ENCODE results near the gene FDX2. TPM values are rescaled to one million over a fixed set of nuclear protein-coding genes. Genes with fewer than 3 reads are reported as not detected.

Gene FDX2
- total RNA-seq, 2 donors from 2014 or later = 12.5 to 20.4 TPM

DNA sequence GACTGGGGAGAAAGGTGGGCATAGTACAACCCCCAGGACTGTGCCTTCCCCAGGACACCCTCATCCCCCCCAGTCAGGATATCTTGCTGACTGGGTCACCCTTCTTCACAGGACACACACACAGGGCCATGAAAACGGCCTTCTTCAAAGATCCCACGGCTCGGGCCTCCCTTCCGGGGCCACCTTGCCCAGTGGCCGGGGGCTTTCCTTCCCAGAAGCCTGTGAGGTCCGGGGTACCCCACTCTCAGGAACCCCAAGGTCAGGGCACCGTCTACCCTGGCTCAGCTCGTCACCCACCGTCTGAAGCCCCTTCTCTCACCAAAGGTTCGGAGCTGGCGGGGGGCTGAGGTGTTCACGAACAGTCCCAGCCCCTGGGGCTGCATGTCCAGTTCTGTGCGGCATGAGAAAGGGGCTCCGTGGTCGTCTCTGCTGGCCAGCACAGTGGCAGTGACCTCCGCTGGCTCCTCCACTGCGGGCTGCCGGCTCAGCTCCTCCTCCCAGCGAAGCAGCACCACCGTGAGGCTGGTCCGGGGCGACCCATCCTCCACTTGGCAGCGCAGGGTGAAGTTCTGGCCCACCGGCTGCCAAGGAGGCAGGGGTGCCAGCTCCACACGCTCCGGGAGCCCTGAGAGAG is 19.7 kb upstream of the FDX2 start:
- Histone ChIP-seq H3K4me1 (peaks cover 0 to 36% of the 10 kb centered on the region in 2 donors), H3K27me3 (no peaks in the 10 kb centered on the region), H3K4me3 (peak overlapping the region in 1 of 2 donors; percentile 74), H3K36me3 (peaks cover 1% of the 10 kb centered on the region), H3K27ac (peak overlapping the region; percentile 89 to 93), H3K9me3 (no peaks in the 10 kb centered on the region)
- no peak for DNase-seq (ENCODE audit: low spot score)
- TF ChIP-seq, protein P1, sequence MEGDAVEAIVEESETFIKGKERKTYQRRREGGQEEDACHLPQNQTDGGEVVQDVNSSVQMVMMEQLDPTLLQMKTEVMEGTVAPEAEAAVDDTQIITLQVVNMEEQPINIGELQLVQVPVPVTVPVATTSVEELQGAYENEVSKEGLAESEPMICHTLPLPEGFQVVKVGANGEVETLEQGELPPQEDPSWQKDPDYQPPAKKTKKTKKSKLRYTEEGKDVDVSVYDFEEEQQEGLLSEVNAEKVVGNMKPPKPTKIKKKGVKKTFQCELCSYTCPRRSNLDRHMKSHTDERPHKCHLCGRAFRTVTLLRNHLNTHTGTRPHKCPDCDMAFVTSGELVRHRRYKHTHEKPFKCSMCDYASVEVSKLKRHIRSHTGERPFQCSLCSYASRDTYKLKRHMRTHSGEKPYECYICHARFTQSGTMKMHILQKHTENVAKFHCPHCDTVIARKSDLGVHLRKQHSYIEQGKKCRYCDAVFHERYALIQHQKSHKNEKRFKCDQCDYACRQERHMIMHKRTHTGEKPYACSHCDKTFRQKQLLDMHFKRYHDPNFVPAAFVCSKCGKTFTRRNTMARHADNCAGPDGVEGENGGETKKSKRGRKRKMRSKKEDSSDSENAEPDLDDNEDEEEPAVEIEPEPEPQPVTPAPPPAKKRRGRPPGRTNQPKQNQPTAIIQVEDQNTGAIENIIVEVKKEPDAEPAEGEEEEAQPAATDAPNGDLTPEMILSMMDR (IDR thresholded peaks at IDR 0.05) = no peak

DNA sequence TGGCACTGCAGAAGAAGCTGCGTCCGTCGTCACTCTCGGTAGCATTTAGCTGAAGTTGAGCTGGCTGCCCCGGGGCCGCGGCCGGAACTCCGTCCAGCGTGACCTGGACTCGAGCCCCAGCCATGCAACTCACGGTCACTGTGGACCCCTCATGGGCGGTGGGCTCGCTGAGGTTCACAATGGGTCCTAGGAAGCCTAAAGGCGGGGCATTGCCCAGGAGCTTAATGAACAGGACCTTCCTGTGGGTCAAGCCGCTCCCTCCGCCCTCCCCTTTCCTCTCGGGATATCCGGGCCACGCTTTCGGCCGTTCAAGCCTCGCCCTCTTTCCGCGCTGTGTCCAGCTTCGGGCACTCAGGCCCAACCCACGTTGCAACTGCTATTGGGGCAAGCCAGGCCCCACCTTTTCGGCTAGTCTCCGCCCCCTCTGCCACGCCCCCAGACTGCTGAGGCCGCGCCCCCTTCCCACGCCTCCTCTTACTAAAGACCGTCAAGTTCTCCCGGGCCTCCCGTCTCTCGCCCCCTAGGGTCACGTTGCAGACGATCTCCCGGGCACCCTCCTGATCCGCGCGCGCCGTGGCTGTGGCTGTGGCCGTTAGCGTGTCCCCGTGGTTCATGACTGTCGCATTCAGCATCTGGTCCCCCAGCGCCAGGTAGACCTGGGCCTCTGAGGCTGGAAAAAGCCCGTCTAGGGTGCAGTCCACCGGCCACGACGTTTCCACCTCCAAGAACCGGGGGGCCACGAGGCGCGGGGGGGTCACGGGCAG is 19.0 kb upstream of the FDX2 start:
- peak overlapping the region; percentile 45 to 74 for H3K4me3 ChIP-seq
- peaks cover 0 to 36% of the 10 kb centered on the region in 2 donors for H3K4me1 ChIP-seq
- no peaks in the 10 kb centered on the region for H3K27me3 ChIP-seq
- TF ChIP-seq, protein P1 (IDR thresholded peaks at IDR 0.05) = no peak
- peak overlapping the region; percentile 89 to 93 for H3K27ac ChIP-seq
- DNase-seq (ENCODE audit: low spot score) = peak; percentile 97
- no peaks in the 10 kb centered on the region for H3K9me3 ChIP-seq
- H3K36me3 ChIP-seq = peaks cover 8% of the 10 kb centered on the region

GRCh38 chr19:10333758-10334587 is 18.2 kb upstream of the FDX2 start:
- H3K4me1 ChIP-seq = peaks cover 0 to 36% of the 10 kb centered on the region in 2 donors
- H3K36me3 ChIP-seq = peaks cover 16% of the 10 kb centered on the region
- no peaks in the 10 kb centered on the region for H3K27me3 ChIP-seq
- TF ChIP-seq, protein P1 (IDR thresholded peaks at IDR 0.05) = no peak
- DNase-seq (ENCODE audit: low spot score) = no peak
- H3K27ac ChIP-seq = peak overlapping the region; percentile 89 to 93
- no peaks in the 10 kb centered on the region for H3K9me3 ChIP-seq
- peak overlapping the region; percentile 45 to 74 for H3K4me3 ChIP-seq

DNA sequence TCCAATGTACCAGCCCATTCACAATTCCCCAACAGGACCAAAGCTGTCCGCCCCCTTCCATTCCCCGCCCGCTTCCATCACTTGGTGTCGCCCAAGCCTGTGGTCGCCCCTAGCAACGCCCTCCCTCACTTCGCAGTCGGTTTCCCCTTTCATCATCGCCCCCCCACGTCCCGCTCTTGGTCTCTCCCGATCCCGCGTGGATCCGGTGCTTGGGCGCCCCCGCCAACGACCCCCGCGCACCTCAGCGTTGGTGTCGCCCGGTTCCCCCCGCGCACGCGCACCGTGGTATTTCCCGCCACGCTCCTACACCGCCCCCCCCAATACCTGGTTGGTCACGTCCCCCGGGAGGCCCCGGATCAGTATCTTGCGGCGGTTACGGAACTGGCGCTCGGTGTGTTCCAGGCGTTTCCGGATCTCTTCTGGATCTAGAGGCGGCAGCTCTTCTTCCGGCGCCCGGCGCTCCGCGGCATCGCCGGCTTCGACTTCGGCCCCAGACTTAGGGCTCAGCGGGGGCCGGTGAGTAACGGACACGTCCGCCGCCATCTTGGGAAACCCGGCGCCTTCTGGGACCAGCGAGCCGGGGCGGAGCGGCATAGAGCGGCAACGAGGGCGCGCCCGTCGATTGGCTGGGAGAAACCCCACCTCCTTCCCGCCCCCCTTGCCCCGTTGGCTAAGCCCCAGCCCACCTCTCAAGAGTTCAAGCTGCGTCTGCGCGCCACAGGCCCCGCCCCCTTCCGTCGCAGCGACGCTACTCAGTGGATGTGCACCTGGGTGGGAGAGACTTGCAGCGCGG is 17.3 kb upstream of the FDX2 start, which contains the start of gene RAVER1:
RAVER1 (minus strand) TSS at position 565 of the 793 bp plus-strand sequence; CDS start at position 543, 22 bp downstream.
- H3K27ac ChIP-seq = peak within 1 kb of the TSS; percentile 89 to 93
- no peaks in the 10 kb centered on the region for H3K9me3 ChIP-seq
- TF ChIP-seq, protein P1 (IDR thresholded peaks at IDR 0.05) = no peak
- peak within 1 kb of the TSS; percentile 67 to 74 for H3K4me3 ChIP-seq
- peaks cover 24% of the 10 kb centered on the region for H3K36me3 ChIP-seq
- H3K27me3 ChIP-seq = no peaks in the 10 kb centered on the region
- peaks cover 0 to 36% of the 10 kb centered on the region in 2 donors for H3K4me1 ChIP-seq
- peak; percentile 98 for DNase-seq (ENCODE audit: low spot score)
